NCI-H82 treated with DMSO at 0.1 percent for 48 hours (cell line): ENCODE measurements around the gene DHX35.

ENCODE experiments used
- DNase-seq: peaks from one replicate; lab custom pipeline; 2025; ENCODE audit not compliant: unreplicated experiment; lab: John Stamatoyannopoulos, UW

Gene DHX35

DNA sequence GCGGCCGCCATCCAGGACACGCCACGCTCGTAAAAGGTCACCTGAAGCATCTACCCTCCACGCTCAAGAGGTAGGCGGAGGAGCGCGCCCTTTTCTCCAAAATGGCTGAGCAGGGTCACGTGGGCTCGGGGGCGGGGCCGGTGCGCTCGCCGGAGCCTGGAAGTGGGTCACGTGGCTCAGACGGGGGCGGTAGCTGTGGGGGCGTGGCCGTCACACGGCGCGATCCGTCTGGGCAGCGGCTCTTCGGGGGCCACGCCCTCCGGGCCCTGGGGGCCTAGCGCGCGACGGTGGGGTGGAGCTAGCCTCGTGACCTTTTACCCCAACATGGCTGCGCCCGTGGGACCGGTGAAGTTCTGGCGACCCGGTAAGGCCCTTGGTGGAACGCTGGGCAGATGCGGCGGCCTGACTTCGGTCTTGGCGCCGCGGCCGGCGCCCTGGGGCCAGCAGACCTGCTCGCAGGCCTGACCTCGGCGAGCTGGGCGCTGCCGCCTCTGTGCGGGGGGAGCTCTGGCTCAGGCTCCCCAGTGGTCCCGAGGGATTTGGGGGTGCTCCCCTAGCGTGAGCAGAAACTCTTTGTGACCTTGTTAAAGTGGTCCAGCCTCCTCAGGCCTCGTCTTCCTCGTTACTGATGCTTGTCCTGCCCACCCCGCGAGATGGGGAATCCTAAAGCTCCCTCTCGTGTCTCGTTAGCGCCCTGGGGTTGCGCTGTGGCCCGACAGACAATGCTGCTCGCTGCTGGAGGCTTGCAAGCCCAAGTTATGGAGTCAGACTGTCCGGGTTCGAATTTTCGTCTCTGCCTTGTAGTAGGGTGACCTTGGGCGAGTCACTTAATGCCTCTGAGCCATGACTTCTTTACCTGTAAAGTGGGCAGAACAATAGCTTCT is at the start of gene DHX35:
Gene DHX35, plus strand, starts transcription at position 301 of the 884 bp plus-strand sequence. Its CDS starts 24 bp downstream, at position 325.
- DNase-seq, result peak; percentile 92

GRCh38 chr20:38915355-38915754 is 46.8 kb upstream of the DHX35 start:
- no peak for DNase-seq

DNA sequence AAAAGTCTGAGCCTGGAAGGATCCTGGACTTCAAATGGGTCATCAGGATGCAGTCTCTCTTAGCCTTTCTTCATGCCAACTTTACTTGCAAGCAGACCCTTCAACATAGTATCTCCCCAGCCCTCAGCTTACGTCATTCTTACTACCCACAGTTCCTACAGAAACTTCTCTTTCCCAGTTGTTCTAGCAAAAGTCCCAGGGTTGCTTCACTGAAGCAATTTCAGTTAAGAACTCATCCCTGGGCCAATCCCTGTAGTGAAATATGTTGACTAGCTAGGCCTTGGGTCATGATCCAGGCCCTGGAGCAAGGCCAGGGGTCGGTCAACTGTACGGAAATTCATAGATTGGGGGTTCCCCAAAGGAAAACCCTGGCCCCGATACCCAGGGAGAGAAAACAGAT is 44.5 kb upstream of the DHX35 start:
- DNase-seq, result no peak

GRCh38 chr20:38918172-38918571 is 44.0 kb upstream of the DHX35 start:
- DNase-seq, result no peak

GRCh38 chr20:38919683-38920082 is 42.5 kb upstream of the DHX35 start:
- no peak for DNase-seq

DNA sequence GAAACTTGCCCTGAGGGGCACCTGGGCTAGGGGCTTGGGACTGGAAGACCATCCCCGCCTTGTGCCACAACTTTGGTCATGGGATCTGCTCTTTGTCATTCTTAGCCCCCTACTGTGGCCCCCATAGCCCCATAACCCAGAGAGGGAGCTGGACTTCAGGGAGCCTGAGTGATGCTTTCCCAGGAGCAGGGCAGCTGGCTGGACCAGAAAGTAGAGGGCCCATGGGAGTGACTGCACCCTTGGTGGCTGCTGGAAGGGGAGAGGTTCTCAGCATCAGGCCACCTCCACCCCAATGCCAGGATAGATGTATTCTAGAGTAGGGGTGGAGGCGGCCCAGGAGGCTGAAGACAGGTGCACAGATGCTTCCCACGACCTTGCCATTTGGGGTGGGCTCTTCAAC is 41.7 kb upstream of the DHX35 start:
- no peak for DNase-seq

GRCh38 chr20:38920851-38921250 is 41.3 kb upstream of the DHX35 start:
- DNase-seq, result no peak

- no peak for DNase-seq
Observed at GRCh38 chr20:38924718-38925117, 37.4 kb upstream of the DHX35 start.

DNA sequence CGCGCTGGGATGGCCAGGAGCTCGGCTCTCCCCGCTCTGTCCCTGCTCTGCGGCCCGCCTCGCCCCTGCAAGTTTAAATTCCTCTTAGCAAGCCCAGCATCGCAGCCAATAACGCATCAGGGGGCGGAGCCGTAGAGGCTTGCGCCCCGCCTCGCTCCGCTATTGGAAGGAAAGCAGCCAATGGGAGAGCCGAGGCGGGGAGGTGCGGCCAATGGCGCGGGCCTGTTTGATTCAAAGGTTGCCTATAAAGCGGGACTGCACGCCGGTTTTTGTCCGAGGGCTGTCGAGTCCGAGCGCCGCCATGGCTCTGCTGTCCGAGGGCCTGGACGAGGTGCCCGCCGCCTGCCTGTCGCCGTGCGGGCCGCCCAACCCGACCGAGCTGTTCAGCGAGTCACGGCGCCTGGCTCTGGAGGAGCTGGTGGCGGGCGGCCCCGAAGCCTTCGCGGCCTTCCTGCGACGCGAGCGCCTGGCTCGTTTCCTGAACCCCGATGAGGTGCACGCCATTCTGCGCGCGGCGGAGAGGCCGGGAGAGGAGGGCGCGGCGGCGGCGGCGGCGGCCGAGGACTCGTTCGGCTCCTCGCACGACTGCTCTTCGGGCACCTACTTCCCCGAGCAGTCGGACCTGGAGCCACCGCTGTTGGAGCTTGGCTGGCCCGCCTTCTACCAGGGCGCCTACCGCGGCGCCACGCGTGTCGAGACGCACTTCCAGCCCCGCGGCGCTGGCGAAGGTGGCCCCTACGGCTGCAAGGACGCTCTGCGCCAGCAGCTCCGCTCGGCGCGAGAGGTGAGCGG is 35.8 kb upstream of the DHX35 start, which contains the start of gene FAM83D:
Gene FAM83D, plus strand, starts transcription at position 276 of the 792 bp plus-strand sequence. Its CDS starts 26 bp downstream, at position 302.
- peak; percentile 94 for DNase-seq

GRCh38 chr20:38926934-38927616 is 35.1 kb upstream of the DHX35 start:
- no peak for DNase-seq

DNA sequence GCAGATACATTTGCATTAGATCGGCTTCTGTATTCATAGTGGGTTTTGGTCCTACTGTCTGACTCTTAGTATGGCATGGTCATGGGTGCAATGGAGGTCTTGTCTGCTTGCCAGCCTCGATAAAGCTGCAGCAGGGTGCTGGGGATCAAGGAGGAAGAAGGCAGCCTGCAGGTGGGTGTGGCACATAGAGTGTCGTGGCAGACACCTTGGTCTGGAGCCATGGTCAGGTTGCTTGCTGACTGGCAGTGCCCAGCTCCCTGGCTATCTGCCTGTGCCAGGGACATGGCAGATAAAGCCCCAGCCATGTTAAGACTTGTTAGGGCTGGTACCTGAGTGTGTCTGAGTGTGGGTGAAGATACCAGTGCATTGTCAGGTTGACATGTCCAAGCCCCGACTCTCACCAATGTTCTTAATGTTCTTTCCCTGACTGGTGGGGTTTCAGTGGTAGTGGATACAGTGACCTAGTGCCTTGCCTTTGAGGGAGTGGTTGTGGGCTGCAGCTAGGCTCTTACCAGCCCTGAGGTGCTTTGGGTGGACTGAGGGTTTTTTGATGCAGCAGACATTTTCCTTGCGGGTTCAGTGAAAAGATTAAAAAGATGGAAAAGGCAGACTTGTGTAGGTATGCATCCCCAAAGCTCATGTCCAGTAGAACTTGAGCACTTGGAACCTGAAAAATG is 34.1 kb upstream of the DHX35 start:
- no peak for DNase-seq

DNA sequence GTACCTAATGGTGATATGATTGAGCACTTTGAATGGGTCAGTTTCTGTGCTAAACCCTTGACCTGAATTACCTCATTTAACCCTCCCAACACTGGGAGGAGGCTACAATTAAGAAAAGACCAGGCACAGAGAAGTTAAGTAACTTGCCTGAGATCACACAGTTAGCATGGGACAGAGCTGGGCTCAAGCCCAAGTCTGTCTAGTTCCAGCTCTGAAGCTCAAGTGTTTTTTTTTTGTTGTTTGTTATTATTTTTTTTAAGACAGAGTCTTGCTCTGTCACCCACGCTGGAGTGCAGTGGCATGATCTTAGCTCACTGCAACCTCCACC is 31.9 kb upstream of the DHX35 start:
- no peak for DNase-seq

DNA sequence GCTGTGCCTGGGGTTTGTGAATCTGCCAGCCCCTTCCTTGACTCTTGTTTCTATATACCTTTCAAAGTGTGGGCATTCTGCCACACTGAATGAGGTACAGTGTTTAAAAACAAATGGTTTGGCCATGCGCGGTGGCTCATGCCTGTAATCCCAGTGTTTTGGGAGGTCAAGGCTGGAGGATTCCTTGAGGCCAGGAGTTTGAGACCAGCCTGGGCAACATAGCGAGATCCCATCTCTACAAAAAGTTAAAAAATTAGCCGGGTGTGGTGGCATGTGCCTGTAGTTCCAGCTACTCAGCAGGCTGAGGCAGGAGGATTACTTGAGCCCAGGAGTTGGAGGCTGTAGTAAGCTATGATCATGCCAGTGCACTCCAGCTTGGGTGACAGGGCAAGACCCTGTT is 30.2 kb upstream of the DHX35 start:
- no peak for DNase-seq

DNA sequence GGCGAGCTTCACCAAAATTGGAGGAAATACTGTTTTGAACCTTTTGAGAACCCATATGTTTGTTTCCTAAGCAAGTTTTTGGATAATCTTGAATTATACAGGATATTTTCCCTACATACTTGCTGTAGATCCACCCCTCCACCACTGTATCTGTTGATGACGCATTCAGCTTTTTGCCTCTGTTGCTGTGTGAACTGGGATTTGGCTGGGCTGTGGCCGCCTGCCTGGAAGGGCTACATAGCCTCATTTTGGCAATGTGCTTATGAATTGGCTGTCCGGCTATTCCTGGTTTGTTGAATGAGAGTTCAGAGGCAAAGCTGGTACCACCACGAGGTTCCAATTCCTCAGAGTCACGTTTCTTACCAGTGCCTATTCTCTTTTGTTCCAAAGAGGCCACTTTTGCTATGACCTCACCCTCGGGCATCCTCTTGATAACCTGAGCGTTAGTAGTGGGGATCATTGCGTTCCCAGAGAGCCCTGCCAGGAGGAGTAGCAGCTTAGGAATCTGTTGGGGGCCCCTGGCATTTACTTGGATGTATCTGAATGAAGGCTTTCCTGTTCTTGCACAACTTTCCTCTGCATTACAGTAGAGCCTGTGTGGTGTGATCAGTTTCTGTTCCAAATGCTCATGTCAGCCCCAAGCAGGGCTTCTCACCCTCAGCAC is 29.6 kb upstream of the DHX35 start:
- DNase-seq, result no peak

GRCh38 chr20:38934530-38934929 is 27.6 kb upstream of the DHX35 start:
- no peak for DNase-seq

- no peak for DNase-seq
Observed at GRCh38 chr20:38935285-38935684, 26.9 kb upstream of the DHX35 start.

DNA sequence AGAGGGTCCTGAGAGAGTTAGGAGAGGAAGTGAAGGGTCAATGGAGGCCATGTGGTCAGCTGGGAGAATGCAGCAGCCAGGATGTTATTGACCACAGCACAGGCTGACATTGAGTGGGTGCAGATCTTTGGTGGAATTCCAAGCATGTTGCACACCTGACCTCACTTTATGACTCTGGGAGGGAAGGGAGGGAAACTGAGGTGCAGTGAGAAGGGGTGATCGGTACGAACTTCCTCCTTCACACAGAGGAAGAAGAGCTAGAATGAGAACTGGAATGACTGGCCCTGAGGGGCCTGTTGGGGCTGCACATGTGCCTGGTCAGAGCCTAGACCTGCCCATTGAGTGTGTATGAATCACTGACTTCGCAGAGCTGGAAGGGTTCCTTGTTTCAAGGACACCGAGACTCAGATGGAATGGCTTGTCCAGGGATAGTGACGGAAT is 26.2 kb upstream of the DHX35 start:
- no peak for DNase-seq

DNA sequence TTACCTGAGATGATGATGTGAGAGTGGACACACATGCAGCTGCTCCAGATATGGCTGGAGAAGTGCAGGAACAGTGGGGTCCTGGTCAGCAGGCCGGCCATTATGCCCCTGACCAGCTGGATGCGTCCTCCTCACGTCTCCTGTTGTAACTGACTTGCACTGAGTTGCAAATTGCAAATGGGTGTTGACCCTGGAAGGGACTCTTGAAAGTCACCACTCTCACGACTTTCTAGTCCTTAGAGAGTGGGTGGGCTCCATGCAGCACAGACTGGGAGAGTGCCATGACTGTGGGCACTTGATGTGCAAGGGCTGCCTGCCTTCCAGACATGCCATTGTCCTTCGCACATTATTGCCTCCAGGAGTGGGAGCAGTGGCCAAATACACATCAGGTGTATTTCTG is 25.1 kb upstream of the DHX35 start:
- DNase-seq, result no peak

DNA sequence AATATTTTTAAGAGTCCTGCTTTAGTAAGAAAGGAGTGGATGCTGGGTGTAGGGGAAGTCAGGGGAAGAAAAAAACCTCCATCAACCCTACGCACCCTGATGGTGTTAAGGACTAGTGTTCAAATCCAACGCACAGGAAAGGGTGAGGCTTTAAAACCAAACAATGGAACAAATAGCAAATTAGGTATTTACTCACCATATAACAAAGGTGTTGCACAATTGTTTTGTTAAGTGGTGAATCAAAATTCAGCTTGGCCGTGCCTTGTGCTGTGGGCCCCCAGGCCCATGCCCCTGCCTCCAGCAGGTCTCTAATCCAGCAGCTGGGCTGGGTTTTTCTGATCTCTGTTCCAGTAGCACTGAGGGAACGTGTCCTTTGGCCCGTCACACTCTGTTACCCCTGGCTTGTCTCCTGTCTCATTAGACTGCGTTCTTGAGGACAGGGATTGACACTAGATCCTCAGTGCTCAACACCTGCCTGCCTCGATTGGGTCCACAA is 24.1 kb upstream of the DHX35 start:
- DNase-seq, result no peak

- no peak for DNase-seq
Observed at GRCh38 chr20:38939686-38940085, 22.5 kb upstream of the DHX35 start.
